Neutrophil (primary cell): ENCODE measurements around the gene SPATA20.

ENCODE experiments used
- H3K27ac ChIP-seq: fragments of 200-600 bp; sonication (generic); 2 replicates; pipeline ENCODE4 v1.5.1; 2016; ENCODE audit warnings: mild to moderate bottlenecking, moderate library complexity
- H3K27me3 ChIP-seq: fragments of 200-600 bp; sonication (generic); 2 replicates; pipeline ENCODE4 v1.6.0; 2016; ENCODE audit warnings: mild to moderate bottlenecking
- H3K36me3 ChIP-seq: fragments of 200-600 bp; sonication (generic); 2 replicates; pipeline ENCODE4 v1.5.1; 2017
- H3K4me1 ChIP-seq, 2 experiments: fragments of 200-600 bp in 1 of 2; sonication (generic) in 1 of 2; 1 replicate in 1 of 2; 2 replicates in 1 of 2; pipeline versions ENCODE4 v1.5.1 to v1.6.1; 2013 to 2016; ENCODE audit warnings: low read depth in 1 of 2, low read length in 1 of 2, mild to moderate bottlenecking in 1 of 2, moderate library complexity in 1 of 2; ENCODE audit not compliant: control insufficient read depth in 1 of 2, insufficient read depth in 1 of 2
- H3K4me3 ChIP-seq, 2 experiments: fragments of 200-600 bp in 1 of 2; sonication (generic) in 1 of 2; 1 replicate in 1 of 2; 2 replicates in 1 of 2; pipeline ENCODE4 v1.5.1; 2013 to 2016; ENCODE audit warnings: low read depth in 1 of 2, low read length in 1 of 2, mild to moderate bottlenecking in 1 of 2, moderate library complexity in 1 of 2
- H3K9me3 ChIP-seq: fragments of 200-600 bp; sonication (generic); 2 replicates; pipeline ENCODE4 v1.5.1; 2016
- CTCF ChIP-seq: fragments of 200-600 bp; sonication (generic); IDR thresholded peaks from 2 replicates; pipeline ENCODE4 v1.5.1; 2016; ENCODE audit warnings: antibody characterized with exemption

SPATA20 gene

GRCh38 chr17:50547035-50547735 is at the start of gene SPATA20:
SPATA20 (plus strand) TSS chr17:50547174; CDS start chr17:50547209, 35 bp downstream.
- Histone ChIP-seq H3K27me3 (peaks cover 32% of the 10 kb centered on the region), H3K4me1 (peaks cover 16 to 19% of the 10 kb centered on the region in 2 experiments), H3K9me3 (no peaks in the 10 kb centered on the region), H3K27ac (peak within 1 kb of the TSS; percentile 27), H3K36me3 (no peaks in the 10 kb centered on the region), H3K4me3 (peak within 1 kb of the TSS; percentile 53)
- TF ChIP-seq CTCF, result peak; percentile 84

- Histone ChIP-seq H3K4me1 (no peaks in the 10 kb centered on the region), H3K27me3 (peaks cover 5% of the 10 kb centered on the region), H3K4me3 (no peak overlapping the region), H3K36me3 (no peaks in the 10 kb centered on the region), H3K27ac (no peak overlapping the region), H3K9me3 (no peaks in the 10 kb centered on the region)
- no peak for TF ChIP-seq CTCF
These were observed 48.7 kb upstream of the SPATA20 start for GRCh38 chr17:50498021-50498874.

- no peaks in the 10 kb centered on the region for H3K9me3 ChIP-seq
- no peak overlapping the region for H3K27ac ChIP-seq
- H3K4me3 ChIP-seq, result no peak overlapping the region
- H3K4me1 ChIP-seq, result peaks cover 0 to 5% of the 10 kb centered on the region in 2 experiments
- no peaks in the 10 kb centered on the region for H3K36me3 ChIP-seq
- H3K27me3 ChIP-seq, result peaks cover 13% of the 10 kb centered on the region
- TF ChIP-seq CTCF, result no peak
These were observed 47.7 kb upstream of the SPATA20 start for GRCh38 chr17:50499270-50499669.

GRCh38 chr17:50499721-50500120 is 47.3 kb upstream of the SPATA20 start:
- no peak for TF ChIP-seq CTCF
- no peaks in the 10 kb centered on the region for H3K36me3 ChIP-seq

GRCh38 chr17:50501054-50501453 is 45.9 kb upstream of the SPATA20 start:
- Histone ChIP-seq H3K4me1 (peaks cover 0 to 6% of the 10 kb centered on the region in 2 experiments), H3K27ac (no peak overlapping the region), H3K36me3 (no peaks in the 10 kb centered on the region), H3K9me3 (no peaks in the 10 kb centered on the region), H3K4me3 (no peak overlapping the region), H3K27me3 (peaks cover 13% of the 10 kb centered on the region)
- no peak for TF ChIP-seq CTCF

More at GRCh38 chr17:50499721-50500120, 47.3 kb upstream of the SPATA20 start:
- peaks cover 0 to 6% of the 10 kb centered on the region in 2 experiments for H3K4me1 ChIP-seq
- H3K9me3 ChIP-seq, result no peaks in the 10 kb centered on the region
- no peak overlapping the region for H3K27ac ChIP-seq
- no peak overlapping the region for H3K4me3 ChIP-seq
- H3K27me3 ChIP-seq, result peaks cover 13% of the 10 kb centered on the region
